ENCODE results near the gene HNRNPDL. TPM values are rescaled to one million over a fixed set of nuclear protein-coding genes. Genes with fewer than 3 reads are reported as not detected.

The HNRNPDL gene
- 217 to 380 TPM (median 250 TPM) in 5 replicates for total RNA-seq (2022; extraction: Qiagen RNA extraction; ENCODE audit: low read depth)

GRCh38 chr4:82430193-82430963 is at the start of gene HNRNPDL, which contains the start of gene ENOPH1:
TSS of gene HNRNPDL (minus strand) at chr4:82430462. CDS start at chr4:82429690, 772 bp downstream.
TSS of gene ENOPH1 (plus strand) at chr4:82430590. CDS start at chr4:82430830, 240 bp downstream.

GRCh38 chr4:82373816-82374625 is 56.2 kb downstream of the HNRNPDL start, which contains the start of gene HNRNPD:
TSS of gene HNRNPD (minus strand) at chr4:82373991. CDS start at chr4:82373678, 313 bp downstream.

Other genes starting within 250 kb of the HNRNPDL start
- gene HNRNPD, start 56.5 kb downstream of the HNRNPDL start, total RNA-seq (2022; extraction: Qiagen RNA extraction; ENCODE audit: low read depth) = 211 to 331 TPM (median 235 TPM) in 5 replicates
- 26.6 to 35.4 TPM (median 32.1 TPM) in 5 replicates for gene ENOPH1, start 128 bp upstream of the HNRNPDL start, total RNA-seq (2022; extraction: Qiagen RNA extraction; ENCODE audit: low read depth)
- gene TMEM150C, start 131.5 kb upstream of the HNRNPDL start, total RNA-seq (2022; extraction: Qiagen RNA extraction; ENCODE audit: low read depth) = 0.85 to 1.3 TPM (median 1.0 TPM) in 5 replicates

Data from A549 treated with CpdA at 1 μM for 4 hours (cell line).